Body of pancreas (tissue), 4 donors: ENCODE results near the gene METTL2A.
"Not testable (repeated sequence)": the region's sequence is repeated elsewhere in the genome, so short reads cannot be mapped to it uniquely, and the experiment has no call there.

Source experiments
- CTCF ChIP-seq, 7 experiments: fragments of 450-650 bp in 4 of 7; fragments of 200-600 bp in 3 of 7; sonication (generic) in 3 of 7; IDR thresholded peaks; one replicate each; pipeline ENCODE4 v1.5.1; 2016 to 2019; ENCODE audit warnings: antibody characterized with exemption in 7 of 7
- POLR2A ChIP-seq, 3 donors: fragments of 450-650 bp; IDR thresholded peaks; one replicate each; pipeline ENCODE4 v1.6.1; 2016; ENCODE audit warnings: antibody characterized with exemption in 3 of 3, mild to moderate bottlenecking in 2 of 3

- TF ChIP-seq CTCF, POLR2A (IDR thresholded peaks at IDR 0.05): not testable (repeated sequence)
Measured at GRCh38 chr17:62426214-62426613, 2.5 kb downstream of the METTL2A start.
